Measurements from ENCODE around the gene ANKRD44. TPM values are rescaled to one million over a fixed set of nuclear protein-coding genes. Genes with fewer than 3 reads are reported as not detected.

The ANKRD44 gene
- total RNA-seq, 1 donor from 2014 or later: 4.0 TPM

GRCh38 chr2:197042739-197043196 is 267.8 kb downstream of the ANKRD44 start:
- H3K27ac Mint-ChIP-seq: no peak overlapping the region
- no peak for TF ChIP-seq CTCF (IDR thresholded peaks at IDR 0.05; ENCODE audit: unreplicated experiment)

GRCh38 chr2:197037863-197038398 is 272.6 kb downstream of the ANKRD44 start:
- DNase-seq (ENCODE audit: low spot score, unreplicated experiment): no peak
- Mint-ChIP-seq H3K27ac (no peak overlapping the region), H3K4me3 (ENCODE audit: low read depth) (no peak overlapping the region), H3K27me3 (no peaks in the 10 kb centered on the region), H3K36me3 (ENCODE audit: insufficient read depth) (no peaks in the 10 kb centered on the region), H3K4me1 (ENCODE audit: low read depth) (peaks cover 13% of the 10 kb centered on the region), H3K9me3 (ENCODE audit: low read depth) (no peaks in the 10 kb centered on the region)
- TF ChIP-seq CTCF (IDR thresholded peaks at IDR 0.05; ENCODE audit: unreplicated experiment): no peak

More at GRCh38 chr2:197042739-197043196, 267.8 kb downstream of the ANKRD44 start:
- Mint-ChIP-seq H3K4me3 (ENCODE audit: low read depth) (no peak overlapping the region), H3K27me3 (no peaks in the 10 kb centered on the region), H3K36me3 (ENCODE audit: insufficient read depth) (no peaks in the 10 kb centered on the region), H3K9me3 (ENCODE audit: low read depth) (no peaks in the 10 kb centered on the region), H3K4me1 (ENCODE audit: low read depth) (no peaks in the 10 kb centered on the region)
- no peak for DNase-seq (ENCODE audit: low spot score, unreplicated experiment)

DNA sequence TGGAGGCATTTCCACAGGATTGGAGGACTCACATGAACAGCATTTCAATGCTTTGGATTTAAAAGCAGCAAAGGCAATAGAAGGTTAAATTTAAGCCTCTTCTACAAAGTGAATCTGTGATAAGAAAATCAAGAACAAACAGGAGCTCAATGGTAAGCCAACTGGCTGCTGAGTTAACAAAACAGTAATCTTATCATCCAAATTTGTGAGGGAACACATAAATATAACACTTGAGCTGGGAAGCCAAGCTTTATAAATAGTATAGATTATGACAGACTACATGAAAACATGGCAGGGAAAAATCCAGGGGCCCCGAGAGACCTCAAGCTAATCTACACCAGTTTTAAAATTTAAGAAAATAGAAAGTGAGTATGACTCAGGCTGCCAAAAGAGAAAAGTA is 275.6 kb downstream of the ANKRD44 start:
- H3K9me3 Mint-ChIP-seq (ENCODE audit: low read depth): no peaks in the 10 kb centered on the region
- H3K4me1 Mint-ChIP-seq (ENCODE audit: low read depth): peaks cover 15% of the 10 kb centered on the region
- H3K27ac Mint-ChIP-seq: no peak overlapping the region
- no peak for TF ChIP-seq CTCF (IDR thresholded peaks at IDR 0.05; ENCODE audit: unreplicated experiment)
- no peaks in the 10 kb centered on the region for H3K27me3 Mint-ChIP-seq
- DNase-seq (ENCODE audit: low spot score, unreplicated experiment): no peak
- peaks cover 2% of the 10 kb centered on the region for H3K36me3 Mint-ChIP-seq (ENCODE audit: insufficient read depth)
- H3K4me3 Mint-ChIP-seq (ENCODE audit: low read depth): no peak overlapping the region

- H3K36me3 Mint-ChIP-seq (ENCODE audit: insufficient read depth): peaks cover 2% of the 10 kb centered on the region
- H3K4me1 Mint-ChIP-seq (ENCODE audit: low read depth): peaks cover 15% of the 10 kb centered on the region
- no peak for DNase-seq (ENCODE audit: low spot score, unreplicated experiment)
- no peak overlapping the region for H3K27ac Mint-ChIP-seq
- no peak for TF ChIP-seq CTCF (IDR thresholded peaks at IDR 0.05; ENCODE audit: unreplicated experiment)
- H3K27me3 Mint-ChIP-seq: no peaks in the 10 kb centered on the region
- H3K9me3 Mint-ChIP-seq (ENCODE audit: low read depth): no peaks in the 10 kb centered on the region
- no peak overlapping the region for H3K4me3 Mint-ChIP-seq (ENCODE audit: low read depth)
These were observed 276.3 kb downstream of the ANKRD44 start for GRCh38 chr2:197034292-197034691.

GRCh38 chr2:197033222-197033621 is 277.4 kb downstream of the ANKRD44 start:
- Mint-ChIP-seq H3K27ac (no peak overlapping the region), H3K4me3 (ENCODE audit: low read depth) (no peak overlapping the region), H3K36me3 (ENCODE audit: insufficient read depth) (peaks cover 2% of the 10 kb centered on the region), H3K27me3 (no peaks in the 10 kb centered on the region), H3K4me1 (ENCODE audit: low read depth) (peaks cover 15% of the 10 kb centered on the region), H3K9me3 (ENCODE audit: low read depth) (no peaks in the 10 kb centered on the region)
- TF ChIP-seq CTCF (IDR thresholded peaks at IDR 0.05; ENCODE audit: unreplicated experiment): no peak
- no peak for DNase-seq (ENCODE audit: low spot score, unreplicated experiment)
